GM12878 (cell line): ENCODE results near the gene HPSE2. TPM values are rescaled to one million over a fixed set of nuclear protein-coding genes. Genes with fewer than 3 reads are reported as not detected.

Experiments used
- ATAC-seq: fragments of 200-7000 bp; cut with Tn5 transposase; 3 replicates; pipeline ENCODE4 v1.9.1; 2020; ENCODE audit warnings: mild to moderate bottlenecking, moderate library complexity
- BruUV-seq: library from RNA; stranded (reverse); fragments of 400-500 nt; replicated peaks from 2 replicates; lab custom pipeline; 2021; lab: Mats Ljungman, UMichigan
- CTCF ChIA-PET: fragments of 300-600 bp; sonication (Branson Sonifier 250); formaldehyde crosslinking; extraction: SDS; loops from one replicate; lab custom pipeline; 2021; ENCODE audit warnings: inconsistent platforms; lab: Yijun Ruan, JAX
- POLR2A ChIA-PET: fragments of 350-600 bp; formaldehyde crosslinking; extraction: SDS; loops from one replicate; lab custom pipeline; 2021; ENCODE audit warnings: inconsistent platforms; lab: Charles Lee
- RAD21 ChIA-PET: fragments of 300-600 bp; sonication (Branson Sonifier 250); formaldehyde crosslinking; loops from one replicate; lab custom pipeline; 2023; ENCODE audit warnings: antibody characterized with exemption; ENCODE audit not compliant: unreplicated experiment; lab: Charles Lee
- SMC1A ChIA-PET: fragments of 300-600 bp; sonication (Branson Sonifier 250); formaldehyde crosslinking; loops from one replicate; lab custom pipeline; 2023; ENCODE audit not compliant: unreplicated experiment, uncharacterized antibody; lab: Charles Lee
- DNase-seq: peaks from one replicate; pipeline ENCODE4 v3.0.0-alpha.2; 2011; ENCODE audit warnings: low read depth, low spot score
- FAIRE-seq: peaks from 3 replicates; lab custom pipeline; 2011; peaks lifted over from hg19 to GRCh38; lab: Jason Lieb, UNC
- H2AFZ ChIP-seq: 2 replicates; pipeline ENCODE4 v1.6.0; 2011; ENCODE audit warnings: low read depth, low read length, control low read depth; ENCODE audit not compliant: control insufficient read depth
- H3K27ac ChIP-seq: 2 replicates; pipeline ENCODE4 v1.5.1; 2011; ENCODE audit warnings: control low read depth; ENCODE audit not compliant: control insufficient read depth, insufficient read depth
- H3K27me3 ChIP-seq, 2 experiments: replicated peaks in 1 of 2; 2 replicates each; pipeline versions ENCODE4 v1.6.0 to v1.6.1; 2011; ENCODE audit warnings: low read length in 1 of 2; ENCODE audit not compliant: control insufficient read depth in 2 of 2, insufficient read depth in 2 of 2
- H3K36me3 ChIP-seq, 2 experiments: 2 replicates each; pipeline ENCODE4 v1.5.1; 2011; ENCODE audit warnings: low read length in 1 of 2; ENCODE audit not compliant: control insufficient read depth in 2 of 2, insufficient read depth in 2 of 2
- H3K4me1 ChIP-seq: 2 replicates; pipeline ENCODE4 v1.6.1; 2011; ENCODE audit warnings: mild to moderate bottlenecking, low read length, moderate library complexity, mixed read lengths; ENCODE audit not compliant: control insufficient read depth, insufficient read depth
- H3K4me2 ChIP-seq: 2 replicates; pipeline ENCODE4 v1.6.0; 2011; ENCODE audit warnings: control low read depth; ENCODE audit not compliant: control insufficient read depth, insufficient read depth
- H3K4me3 ChIP-seq: fragments of 200-600 bp; sonication (generic); 2 replicates; pipeline ENCODE4 v1.5.1; 2016
- H3K79me2 ChIP-seq: 2 replicates; pipeline ENCODE4 v1.6.0; 2011; ENCODE audit warnings: low read length; ENCODE audit not compliant: control insufficient read depth, insufficient read depth
- H3K9ac ChIP-seq: 2 replicates; pipeline ENCODE4 v1.8.0; 2011; ENCODE audit warnings: low read length, control low read depth, mixed read lengths; ENCODE audit not compliant: control insufficient read depth, insufficient read depth
- H3K9me3 ChIP-seq: replicated peaks from 3 replicates; pipeline ENCODE4 v1.5.1; 2011; ENCODE audit warnings: mild to moderate bottlenecking, low read length; ENCODE audit not compliant: control insufficient read depth, insufficient read depth
- H4K20me1 ChIP-seq: 2 replicates; pipeline ENCODE4 v1.6.0; 2011; ENCODE audit not compliant: control insufficient read depth, insufficient read depth
- BMI1 ChIP-seq: fragments of 450-650 bp; IDR thresholded peaks from 2 replicates; pipeline ENCODE4 v1.6.1; 2016; ENCODE audit warnings: mild to moderate bottlenecking, moderate library complexity, borderline replicate concordance
- ETV6 ChIP-seq, 2 experiments: fragments of 450-650 bp in 1 of 2; IDR thresholded peaks in 1 of 2; conservative IDR thresholded peaks in 1 of 2; 2 replicates each; pipeline ENCODE4 v1.6.1; 2014; ENCODE audit warnings: antibody characterized with exemption in 1 of 2, borderline replicate concordance in 1 of 2, low read depth in 1 of 2, mild to moderate bottlenecking in 1 of 2, moderate library complexity in 1 of 2
- MYB ChIP-seq: fragments of 150-350 bp; IDR thresholded peaks from 2 replicates; pipeline ENCODE4 v1.6.1; 2014; ENCODE audit warnings: mild to moderate bottlenecking, low read depth, low read length, borderline replicate concordance
- WGBS: methylation state at CpG from one replicate; pipeline ENCODE4 v1.1.6; 2016; ENCODE audit warnings: low lambda C conversion rate; ENCODE audit not compliant: insufficient replicate concordance, insufficient coverage; ENCODE audit errors: missing lambda C conversion rate; 5-methylcytosine and 5-hydroxymethylcytosine counted together
- in situ Hi-C: fragments of 300-500 bp; cut with MboI; formaldehyde crosslinking; loops from 9 replicates; pipeline ENCODE4 v1.14.3; 2018; ENCODE audit warnings: mixed read lengths
- intact Hi-C: fragments of 100-400 bp; cut with micrococcal nuclease; formaldehyde crosslinking; loops from one replicate; pipeline ENCODE4 v1.14.2; 2022; ENCODE audit not compliant: unreplicated experiment
- polyA plus RNA-seq, 11 experiments: library from polyadenylated mRNA; depleted of rRNA in 4 of 11; unstranded in 6 of 11; stranded (reverse) in 5 of 11; fragments of >200 nt; fragmentation: Nextera tagmentation in 4 of 11; fragmentation: Illumina TruSeq in 1 of 11; extraction: Ambion mirVana in 4 of 11; extraction: Trizol in 1 of 11; gene quantifications; 1 replicate in 1 of 11; 2 replicates in 10 of 11; pipeline versions ENCODE4 v1.2.1 to v1.2.3, GENCODE V29; 2011 to 2016; ENCODE audit warnings: inconsistent platforms in 2 of 11, missing spikeins in 2 of 11, low read depth in 1 of 11
- total RNA-seq, 4 experiments: library from RNA; depleted of rRNA in 3 of 4; stranded (reverse); fragments of >200 nt in 3 of 4; fragmentation: Illumina TruSeq in 1 of 4; extraction: Trizol in 1 of 4; gene quantifications; 2 replicates each; pipeline versions ENCODE4 v1.2.1 to v1.2.3, GENCODE V29; 2013 to 2021
- TF ChIP-seq, protein P1 (sequence below), 3 experiments: IDR thresholded peaks in 2 of 3; conservative IDR thresholded peaks in 1 of 3; 2 replicates each; pipeline ENCODE4 v1.5.1; 2011; ENCODE audit warnings: low read depth in 3 of 3, low read length in 3 of 3, mild to moderate bottlenecking in 3 of 3, control low read depth in 2 of 3, moderate library complexity in 2 of 3, inconsistent platforms in 1 of 3, mixed read lengths in 1 of 3; ENCODE audit not compliant: control insufficient read depth in 2 of 3, insufficient read depth in 1 of 3; ENCODE audit errors: extremely low read depth in 1 of 3
- TF ChIP-seq, protein P2 (sequence below): fragments of 450-650 bp; IDR thresholded peaks from 2 replicates; pipeline ENCODE4 v1.6.1; 2017; ENCODE audit warnings: mild to moderate bottlenecking, moderate library complexity
- TF ChIP-seq, protein P3 (sequence below): IDR thresholded peaks from 2 replicates; pipeline ENCODE4 v1.6.1; 2012; ENCODE audit warnings: low read depth, low read length, improper control_type of control experiment
- TF ChIP-seq, protein P4 (sequence below): IDR thresholded peaks from 2 replicates; pipeline ENCODE4 v1.6.1; 2011; ENCODE audit warnings: low read depth, low read length, improper control_type of control experiment, borderline replicate concordance

HPSE2 gene
- total and polyA plus RNA-seq, 10 of the 15 experiments (the other 5 are each of a cell fraction or from before 2014, with no cell fraction given), result 0.06 TPM; not detected in 9

DNA sequence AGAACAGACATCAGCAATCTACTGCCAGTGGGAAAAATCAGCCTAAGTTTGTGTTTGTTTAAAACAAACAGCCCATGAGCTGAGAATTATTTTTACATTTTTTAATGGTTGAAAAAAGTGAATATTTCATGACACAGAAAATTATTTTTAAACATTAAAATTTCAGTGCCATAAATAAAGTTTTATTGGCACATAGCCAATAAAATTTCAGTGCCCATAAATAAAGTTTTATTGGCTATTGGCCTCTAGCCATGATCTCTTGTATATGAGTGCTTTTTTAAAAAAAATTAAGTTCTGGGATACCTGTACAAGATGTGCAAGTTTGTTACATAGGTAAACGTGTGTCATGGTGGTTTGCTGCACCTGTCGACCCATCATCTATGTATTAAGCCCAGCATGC is 305.9 kb downstream of the HPSE2 start:
- ChIA-PET POLR2A (no interaction called here), CTCF (no interaction called here), RAD21 (no interaction called here), SMC1A (no interaction called here)
- Histone ChIP-seq H3K79me2 (no peaks in the 10 kb centered on the region), H3K9me3 (no peaks in the 10 kb centered on the region), H3K36me3 (no peaks in the 10 kb centered on the region), H3K4me2 (no peak overlapping the region), H3K27me3 (no peaks in the 10 kb centered on the region), H3K4me1 (no peaks in the 10 kb centered on the region), H2AFZ (no peak overlapping the region), H4K20me1 (no peaks in the 10 kb centered on the region), H3K27ac (no peak overlapping the region), H3K4me3 (no peak overlapping the region), H3K9ac (no peak overlapping the region)
- in situ Hi-C loops, result no loop called here
- no CpG with 5 or more reads among the region's 2 CpGs for WGBS
- BruUV-seq, result no TSS peak
- FAIRE-seq, result no peak
- TF ChIP-seq, protein P1, sequence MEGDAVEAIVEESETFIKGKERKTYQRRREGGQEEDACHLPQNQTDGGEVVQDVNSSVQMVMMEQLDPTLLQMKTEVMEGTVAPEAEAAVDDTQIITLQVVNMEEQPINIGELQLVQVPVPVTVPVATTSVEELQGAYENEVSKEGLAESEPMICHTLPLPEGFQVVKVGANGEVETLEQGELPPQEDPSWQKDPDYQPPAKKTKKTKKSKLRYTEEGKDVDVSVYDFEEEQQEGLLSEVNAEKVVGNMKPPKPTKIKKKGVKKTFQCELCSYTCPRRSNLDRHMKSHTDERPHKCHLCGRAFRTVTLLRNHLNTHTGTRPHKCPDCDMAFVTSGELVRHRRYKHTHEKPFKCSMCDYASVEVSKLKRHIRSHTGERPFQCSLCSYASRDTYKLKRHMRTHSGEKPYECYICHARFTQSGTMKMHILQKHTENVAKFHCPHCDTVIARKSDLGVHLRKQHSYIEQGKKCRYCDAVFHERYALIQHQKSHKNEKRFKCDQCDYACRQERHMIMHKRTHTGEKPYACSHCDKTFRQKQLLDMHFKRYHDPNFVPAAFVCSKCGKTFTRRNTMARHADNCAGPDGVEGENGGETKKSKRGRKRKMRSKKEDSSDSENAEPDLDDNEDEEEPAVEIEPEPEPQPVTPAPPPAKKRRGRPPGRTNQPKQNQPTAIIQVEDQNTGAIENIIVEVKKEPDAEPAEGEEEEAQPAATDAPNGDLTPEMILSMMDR (IDR thresholded peaks at IDR 0.05 in 2 of 3, conservative IDR thresholded peaks at IDR 0.05 in 1 of 3; ENCODE audit: control insufficient read depth in 2 of 3, extremely low read depth in 1 of 3, insufficient read depth in 1 of 3, low read depth in 3 of 3, low read length in 3 of 3), result no peak
- TF ChIP-seq, protein P2, sequence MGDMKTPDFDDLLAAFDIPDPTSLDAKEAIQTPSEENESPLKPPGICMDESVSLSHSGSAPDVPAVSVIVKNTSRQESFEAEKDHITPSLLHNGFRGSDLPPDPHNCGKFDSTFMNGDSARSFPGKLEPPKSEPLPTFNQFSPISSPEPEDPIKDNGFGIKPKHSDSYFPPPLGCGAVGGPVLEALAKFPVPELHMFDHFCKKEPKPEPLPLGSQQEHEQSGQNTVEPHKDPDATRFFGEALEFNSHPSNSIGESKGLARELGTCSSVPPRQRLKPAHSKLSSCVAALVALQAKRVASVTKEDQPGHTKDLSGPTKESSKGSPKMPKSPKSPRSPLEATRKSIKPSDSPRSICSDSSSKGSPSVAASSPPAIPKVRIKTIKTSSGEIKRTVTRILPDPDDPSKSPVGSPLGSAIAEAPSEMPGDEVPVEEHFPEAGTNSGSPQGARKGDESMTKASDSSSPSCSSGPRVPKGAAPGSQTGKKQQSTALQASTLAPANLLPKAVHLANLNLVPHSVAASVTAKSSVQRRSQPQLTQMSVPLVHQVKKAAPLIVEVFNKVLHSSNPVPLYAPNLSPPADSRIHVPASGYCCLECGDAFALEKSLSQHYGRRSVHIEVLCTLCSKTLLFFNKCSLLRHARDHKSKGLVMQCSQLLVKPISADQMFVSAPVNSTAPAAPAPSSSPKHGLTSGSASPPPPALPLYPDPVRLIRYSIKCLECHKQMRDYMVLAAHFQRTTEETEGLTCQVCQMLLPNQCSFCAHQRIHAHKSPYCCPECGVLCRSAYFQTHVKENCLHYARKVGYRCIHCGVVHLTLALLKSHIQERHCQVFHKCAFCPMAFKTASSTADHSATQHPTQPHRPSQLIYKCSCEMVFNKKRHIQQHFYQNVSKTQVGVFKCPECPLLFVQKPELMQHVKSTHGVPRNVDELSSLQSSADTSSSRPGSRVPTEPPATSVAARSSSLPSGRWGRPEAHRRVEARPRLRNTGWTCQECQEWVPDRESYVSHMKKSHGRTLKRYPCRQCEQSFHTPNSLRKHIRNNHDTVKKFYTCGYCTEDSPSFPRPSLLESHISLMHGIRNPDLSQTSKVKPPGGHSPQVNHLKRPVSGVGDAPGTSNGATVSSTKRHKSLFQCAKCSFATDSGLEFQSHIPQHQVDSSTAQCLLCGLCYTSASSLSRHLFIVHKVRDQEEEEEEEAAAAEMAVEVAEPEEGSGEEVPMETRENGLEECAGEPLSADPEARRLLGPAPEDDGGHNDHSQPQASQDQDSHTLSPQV, result no peak
- TF ChIP-seq ETV6 (conservative IDR thresholded peaks at IDR 0.05 in 1 of 2, IDR thresholded peaks at IDR 0.05 in 1 of 2; ENCODE audit: borderline replicate concordance in 1 of 2, low read depth in 1 of 2), result no peak
- TF ChIP-seq BMI1, result no peak
- TF ChIP-seq, protein P3, sequence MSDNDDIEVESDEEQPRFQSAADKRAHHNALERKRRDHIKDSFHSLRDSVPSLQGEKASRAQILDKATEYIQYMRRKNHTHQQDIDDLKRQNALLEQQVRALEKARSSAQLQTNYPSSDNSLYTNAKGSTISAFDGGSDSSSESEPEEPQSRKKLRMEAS, result no peak
- TF ChIP-seq, protein P4, sequence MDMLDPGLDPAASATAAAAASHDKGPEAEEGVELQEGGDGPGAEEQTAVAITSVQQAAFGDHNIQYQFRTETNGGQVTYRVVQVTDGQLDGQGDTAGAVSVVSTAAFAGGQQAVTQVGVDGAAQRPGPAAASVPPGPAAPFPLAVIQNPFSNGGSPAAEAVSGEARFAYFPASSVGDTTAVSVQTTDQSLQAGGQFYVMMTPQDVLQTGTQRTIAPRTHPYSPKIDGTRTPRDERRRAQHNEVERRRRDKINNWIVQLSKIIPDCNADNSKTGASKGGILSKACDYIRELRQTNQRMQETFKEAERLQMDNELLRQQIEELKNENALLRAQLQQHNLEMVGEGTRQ, result no peak
- TF ChIP-seq MYB, result no peak
- ATAC-seq, result no peak
- no peak for DNase-seq
- intact Hi-C loops, result no loop called here
